ENCODE results near the gene NHSL2. TPM values are rescaled to one million over a fixed set of nuclear protein-coding genes. Genes with fewer than 3 reads are reported as not detected.

Gene NHSL2
- total RNA-seq, 1 donor from 2014 or later = 12.7 TPM

DNA sequence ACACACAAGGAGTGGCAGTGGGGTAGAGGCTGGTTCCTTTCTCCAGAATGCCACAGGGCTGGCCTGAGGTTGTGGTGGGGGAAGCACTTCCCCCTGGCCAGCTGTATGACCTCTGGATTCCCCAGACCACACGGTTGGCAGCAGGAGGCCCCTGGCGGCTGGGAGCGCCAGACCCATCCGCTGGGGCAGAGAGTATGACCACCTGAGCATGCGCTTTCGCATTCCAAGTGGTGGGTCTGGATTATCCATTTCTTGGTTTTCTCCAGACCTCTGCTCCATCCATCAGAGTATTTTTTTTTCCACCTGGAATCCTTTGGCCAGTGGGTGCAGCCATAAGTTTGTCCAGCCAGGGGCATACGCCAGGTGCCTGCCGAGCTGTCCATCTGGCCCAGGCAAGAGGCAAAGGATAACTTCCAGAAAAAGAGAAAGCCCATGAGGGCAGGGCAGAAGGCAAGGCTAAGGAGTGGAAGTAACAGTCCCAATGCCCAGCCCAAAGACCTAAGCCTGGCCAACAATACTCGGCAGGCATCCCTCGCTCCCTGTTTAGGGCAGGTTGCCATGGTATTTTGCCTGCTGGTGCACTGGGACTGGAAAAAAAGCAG is 39.3 kb downstream of the NHSL2 start:
- no peak overlapping the region for H3K4me3 ChIP-seq
- no peaks in the 10 kb centered on the region for H3K36me3 ChIP-seq
- H3K4me1 ChIP-seq = no peaks in the 10 kb centered on the region
- TF ChIP-seq, protein P1, sequence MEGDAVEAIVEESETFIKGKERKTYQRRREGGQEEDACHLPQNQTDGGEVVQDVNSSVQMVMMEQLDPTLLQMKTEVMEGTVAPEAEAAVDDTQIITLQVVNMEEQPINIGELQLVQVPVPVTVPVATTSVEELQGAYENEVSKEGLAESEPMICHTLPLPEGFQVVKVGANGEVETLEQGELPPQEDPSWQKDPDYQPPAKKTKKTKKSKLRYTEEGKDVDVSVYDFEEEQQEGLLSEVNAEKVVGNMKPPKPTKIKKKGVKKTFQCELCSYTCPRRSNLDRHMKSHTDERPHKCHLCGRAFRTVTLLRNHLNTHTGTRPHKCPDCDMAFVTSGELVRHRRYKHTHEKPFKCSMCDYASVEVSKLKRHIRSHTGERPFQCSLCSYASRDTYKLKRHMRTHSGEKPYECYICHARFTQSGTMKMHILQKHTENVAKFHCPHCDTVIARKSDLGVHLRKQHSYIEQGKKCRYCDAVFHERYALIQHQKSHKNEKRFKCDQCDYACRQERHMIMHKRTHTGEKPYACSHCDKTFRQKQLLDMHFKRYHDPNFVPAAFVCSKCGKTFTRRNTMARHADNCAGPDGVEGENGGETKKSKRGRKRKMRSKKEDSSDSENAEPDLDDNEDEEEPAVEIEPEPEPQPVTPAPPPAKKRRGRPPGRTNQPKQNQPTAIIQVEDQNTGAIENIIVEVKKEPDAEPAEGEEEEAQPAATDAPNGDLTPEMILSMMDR (IDR thresholded peaks at IDR 0.05) = no peak
- DNase-seq (no peak), ATAC-seq (no peak)
- no peaks in the 10 kb centered on the region for H3K27me3 ChIP-seq (ENCODE audit: low read depth)
- H3K9me3 ChIP-seq = no peaks in the 10 kb centered on the region
- intact Hi-C loops (cut with DNase I) = no loop called here
- H3K27ac ChIP-seq = no peak overlapping the region

DNA sequence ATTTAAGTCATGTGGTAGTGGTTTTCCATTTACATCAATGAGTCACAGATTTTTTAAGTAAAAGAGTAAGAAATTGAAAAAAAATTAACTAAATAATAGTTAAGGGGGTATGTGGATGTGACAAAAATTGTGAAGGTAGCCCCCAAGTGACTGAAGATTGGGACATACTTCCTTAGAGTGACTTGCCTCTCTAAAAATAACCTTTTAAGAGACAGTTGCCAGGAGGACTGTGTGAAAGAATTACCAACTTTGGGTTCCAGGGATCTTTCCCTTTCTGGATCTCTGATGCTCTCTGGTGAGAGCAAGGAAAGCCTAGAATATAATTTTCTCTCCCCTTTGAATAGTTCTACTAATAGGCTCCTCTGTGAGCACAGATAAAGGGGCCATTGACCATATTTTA is 42.7 kb downstream of the NHSL2 start:
- no peaks in the 10 kb centered on the region for H3K36me3 ChIP-seq
- ATAC-seq (no peak), DNase-seq (no peak)
- H3K4me1 ChIP-seq = no peaks in the 10 kb centered on the region
- intact Hi-C loops (cut with DNase I) = no loop called here
- H3K27ac ChIP-seq = no peak overlapping the region
- no peak overlapping the region for H3K4me3 ChIP-seq
- TF ChIP-seq, protein P1 (IDR thresholded peaks at IDR 0.05) = no peak
- no peaks in the 10 kb centered on the region for H3K9me3 ChIP-seq
- no peaks in the 10 kb centered on the region for H3K27me3 ChIP-seq (ENCODE audit: low read depth)

DNA sequence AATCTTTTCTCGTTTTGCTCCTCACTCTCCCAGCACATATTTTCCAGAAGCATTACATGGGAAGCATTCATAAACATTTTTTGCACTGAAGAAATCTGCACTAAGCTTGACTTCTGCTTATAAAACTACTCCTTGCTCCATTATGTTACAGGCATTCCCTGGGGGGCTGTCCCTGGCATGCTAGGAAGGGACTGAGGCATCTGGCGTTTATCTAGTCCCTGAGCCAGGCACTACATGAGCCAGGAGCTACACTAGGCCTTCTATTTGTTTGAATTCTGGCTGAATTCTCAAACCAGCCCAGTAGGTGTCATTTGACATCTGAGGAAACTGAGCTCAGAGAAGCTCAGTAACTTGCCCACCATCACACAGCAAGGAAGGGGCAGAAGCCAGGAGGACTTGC is 43.3 kb downstream of the NHSL2 start:
- no peaks in the 10 kb centered on the region for H3K4me1 ChIP-seq
- no peak overlapping the region for H3K4me3 ChIP-seq
- H3K27ac ChIP-seq = no peak overlapping the region
- DNase-seq (no peak), ATAC-seq (no peak)
- H3K36me3 ChIP-seq = no peaks in the 10 kb centered on the region
- TF ChIP-seq, protein P1 (IDR thresholded peaks at IDR 0.05) = no peak
- H3K27me3 ChIP-seq (ENCODE audit: low read depth) = no peaks in the 10 kb centered on the region
- H3K9me3 ChIP-seq = no peaks in the 10 kb centered on the region
- intact Hi-C loops (cut with DNase I) = no loop called here

DNA sequence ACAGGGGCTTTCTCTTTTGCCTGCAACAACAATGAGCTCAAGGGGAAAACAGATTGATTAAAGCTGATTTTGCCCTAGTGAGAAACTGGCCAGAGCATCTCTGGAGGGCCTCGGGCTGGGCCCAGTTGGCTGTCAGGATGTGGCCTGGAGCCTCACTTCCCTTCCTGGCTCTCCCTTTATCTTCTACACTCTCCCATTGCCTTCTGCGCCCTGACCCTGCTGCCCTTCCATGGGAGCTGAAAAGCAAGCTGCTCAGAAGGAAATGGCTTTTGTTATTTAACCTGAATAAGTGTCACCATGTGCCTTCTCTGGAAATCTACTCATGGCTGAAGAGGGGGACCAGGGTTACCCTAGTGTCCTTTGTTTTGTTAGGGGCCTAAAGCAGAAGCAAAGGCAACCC is 43.8 kb downstream of the NHSL2 start:
- H3K27me3 ChIP-seq (ENCODE audit: low read depth) = no peaks in the 10 kb centered on the region
- TF ChIP-seq, protein P1 (IDR thresholded peaks at IDR 0.05) = no peak
- intact Hi-C loops (cut with DNase I) = no loop called here
- no peak for DNase-seq
- no peaks in the 10 kb centered on the region for H3K4me1 ChIP-seq
- H3K27ac ChIP-seq = no peak overlapping the region
- no peak for ATAC-seq
- H3K4me3 ChIP-seq = no peak overlapping the region
- H3K9me3 ChIP-seq = no peaks in the 10 kb centered on the region
- no peaks in the 10 kb centered on the region for H3K36me3 ChIP-seq

DNA sequence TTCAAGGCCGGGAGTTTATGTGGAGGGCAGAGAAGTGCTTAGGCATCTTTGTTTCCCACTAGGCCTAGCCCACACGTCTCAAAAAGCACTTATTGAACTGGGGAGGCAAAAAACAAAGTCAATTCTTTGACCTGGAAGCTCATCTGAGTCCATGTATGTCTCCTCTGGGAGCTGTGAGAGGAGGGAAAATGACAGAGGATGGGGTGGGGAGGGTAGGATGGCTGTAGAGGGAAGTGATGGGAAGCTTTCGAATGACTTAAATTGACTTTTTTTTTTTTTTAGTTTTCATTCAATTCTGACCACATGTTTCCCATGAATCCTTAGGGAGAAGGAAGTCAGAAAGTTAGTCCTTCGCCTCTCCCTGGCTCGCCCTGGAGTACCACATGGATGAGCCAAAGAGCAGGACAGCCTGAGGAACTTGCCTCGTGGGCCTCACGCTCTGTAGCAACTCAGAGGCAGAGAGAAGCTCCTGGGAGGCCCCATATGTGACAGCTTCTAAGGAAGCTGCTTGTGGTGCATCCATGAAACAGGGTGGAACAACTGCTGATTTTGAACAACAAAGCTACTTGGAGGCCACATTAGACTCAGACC is 45.0 kb downstream of the NHSL2 start:
- Histone ChIP-seq H3K4me1 (no peaks in the 10 kb centered on the region), H3K36me3 (no peaks in the 10 kb centered on the region), H3K9me3 (no peaks in the 10 kb centered on the region), H3K4me3 (no peak overlapping the region), H3K27ac (no peak overlapping the region), H3K27me3 (ENCODE audit: low read depth) (no peaks in the 10 kb centered on the region)
- ATAC-seq (no peak), DNase-seq (no peak)
- TF ChIP-seq, protein P1 (IDR thresholded peaks at IDR 0.05) = no peak
- intact Hi-C loops (cut with DNase I) = no loop called here

All from lower lobe of right lung (tissue), 2 donors.